Activated CD4-positive, alpha-beta T cell treated with anti-CD3 and anti-CD28 coated beads, Interleukin-2, amount 10 ng/mL, durations not matched to agents 7 days and 5 days (primary cell): ENCODE measurements around the gene LAP3. TPM values are rescaled to one million over a fixed set of nuclear protein-coding genes. Genes with fewer than 3 reads are reported as not detected.
"Not testable (repeated sequence)": the region's sequence is repeated elsewhere in the genome, so short reads cannot be mapped to it uniquely, and the experiment has no call there.

Source experiments
- CTCF ChIA-PET: fragments of 350-600 bp; sonication (Branson Sonifier 250); formaldehyde crosslinking; loops from one replicate; lab custom pipeline; 2021; ENCODE audit warnings: antibody characterized with exemption; lab: Charles Lee
- POLR2A ChIA-PET: fragments of 350-600 bp; sonication (Branson Sonifier 250); formaldehyde crosslinking; loops from one replicate; lab custom pipeline; 2021; ENCODE audit warnings: antibody characterized with exemption; lab: Charles Lee
- DNase-seq: peaks from one replicate; pipeline ENCODE4 v3.0.0-alpha.2; 2020
- H3K27ac Mint-ChIP-seq: one replicate; pipeline ENCODE4 v1.8.0; 2021; ENCODE audit warnings: mild to moderate bottlenecking, moderate library complexity, mixed read lengths
- H3K27me3 Mint-ChIP-seq: one replicate; pipeline ENCODE4 v1.8.0; 2021; ENCODE audit warnings: mixed read lengths
- H3K36me3 Mint-ChIP-seq: one replicate; pipeline ENCODE4 v1.8.0; 2021; ENCODE audit warnings: low read depth, mixed read lengths
- H3K4me1 Mint-ChIP-seq: one replicate; pipeline ENCODE4 v1.8.0; 2021; ENCODE audit warnings: mixed read lengths
- H3K4me3 Mint-ChIP-seq: one replicate; pipeline ENCODE4 v1.8.0; 2021; ENCODE audit warnings: mild to moderate bottlenecking, moderate library complexity, mixed read lengths
- H3K9me3 Mint-ChIP-seq: one replicate; pipeline ENCODE4 v1.8.0; 2021; ENCODE audit warnings: mixed read lengths
- total RNA-seq, 2 experiments: library from RNA; stranded (reverse); gene quantifications; one replicate each; pipeline ENCODE4 v1.2.3, GENCODE V29; 2021

LAP3 gene
- total RNA-seq, 2 experiments from 2014 or later = 142 to 149 TPM

GRCh38 chr4:17567271-17567670 is 9.7 kb upstream of the LAP3 start:
- Mint-ChIP-seq H3K36me3 (no peaks in the 10 kb centered on the region), H3K4me1 (no peaks in the 10 kb centered on the region), H3K4me3 (no peak overlapping the region), H3K27me3 (no peaks in the 10 kb centered on the region), H3K9me3 (no peaks in the 10 kb centered on the region), H3K27ac (no peak overlapping the region)
- POLR2A ChIA-PET = interaction anchor here (1.2 kb wide), 1 partner anchor 48 kb away, joined by 3 read pairs; the partner anchor contains the start of gene MED28
- CTCF ChIA-PET = interaction anchor here (0.6 kb wide), 1 partner anchor 454 kb away, joined by 3 read pairs; the partner anchor contains the start of gene LCORL
- DNase-seq = no peak

DNA sequence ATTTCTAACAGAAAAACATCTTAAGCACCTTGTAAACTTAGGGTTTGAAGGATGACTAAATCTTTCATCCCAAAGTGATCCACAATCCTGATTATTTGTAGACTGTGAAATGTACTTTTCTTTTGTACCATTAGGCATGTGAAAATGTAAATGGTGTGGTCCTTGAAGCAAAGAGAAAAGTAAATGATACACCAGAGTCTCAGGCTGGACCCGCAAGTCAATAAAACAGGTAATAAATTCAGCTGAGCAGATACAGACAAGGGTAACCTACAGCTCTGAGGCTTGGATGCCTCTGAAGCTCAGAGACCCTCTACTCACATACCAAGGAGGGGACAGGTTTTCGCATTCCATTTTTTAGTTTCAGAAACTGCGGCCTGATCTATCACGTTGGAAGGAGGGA is 2.8 kb upstream of the LAP3 start:
- POLR2A ChIA-PET = interaction anchor here (0.6 kb wide), 1 partner anchor 228 kb away, joined by 4 read pairs; no protein-coding TSS in a partner anchor
- CTCF ChIA-PET = interaction anchor here (1.0 to 1.3 kb wide), 2 partner anchors 15 to 25 kb away, joined by 3 to 4 read pairs; no protein-coding TSS in a partner anchor
- Mint-ChIP-seq H3K27ac (peak overlapping the region; percentile 62), H3K9me3 (no peaks in the 10 kb centered on the region), H3K4me3 (no peak overlapping the region), H3K36me3 (peaks cover 12% of the 10 kb centered on the region), H3K4me1 (peaks cover 19% of the 10 kb centered on the region), H3K27me3 (no peaks in the 10 kb centered on the region)
- DNase-seq = no peak

GRCh38 chr4:17575177-17575576 is 1.8 kb upstream of the LAP3 start:
- CTCF ChIA-PET, DNase-seq, H3K9me3 Mint-ChIP-seq: not testable (repeated sequence)

DNA sequence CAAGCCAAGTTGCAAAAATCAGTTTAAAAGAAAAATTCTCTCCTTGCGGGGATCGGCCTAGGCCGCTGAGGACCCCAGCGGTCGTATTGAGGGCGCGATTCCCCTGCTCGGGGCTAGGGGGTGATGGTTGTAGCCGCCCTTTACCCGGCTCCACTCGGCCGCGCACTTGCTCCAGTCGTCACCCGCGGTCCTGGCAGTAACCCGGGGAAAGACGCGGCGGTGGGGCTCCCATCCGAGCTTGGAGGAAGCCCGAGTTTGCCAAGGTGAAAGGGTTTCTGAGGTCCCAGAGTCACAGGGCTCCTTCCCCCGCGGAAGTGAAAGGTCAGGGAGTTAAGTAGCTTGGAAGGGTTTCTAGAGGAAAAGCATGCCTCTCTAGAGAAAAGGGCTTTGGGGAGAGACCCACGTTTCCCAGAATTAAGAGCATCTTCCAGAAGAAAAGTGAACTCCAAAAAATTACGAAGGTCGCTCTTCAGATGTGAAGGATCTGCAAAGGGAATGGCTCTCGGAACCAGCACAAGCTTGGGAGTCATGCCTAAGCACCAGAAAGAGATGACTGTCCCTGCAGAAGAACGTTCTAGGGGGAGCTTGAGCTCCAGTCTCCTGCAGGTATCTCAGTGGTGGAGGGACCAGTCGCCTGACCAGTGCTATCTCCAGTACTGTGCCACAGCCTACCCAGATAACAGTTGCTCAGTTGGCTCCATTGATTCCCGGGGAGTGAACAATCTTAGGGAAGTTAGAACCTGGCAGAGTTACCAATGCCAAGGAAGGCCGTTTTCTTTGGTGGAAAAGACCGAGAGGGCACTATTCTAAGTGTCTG is 875 bp downstream of the LAP3 start:
- H3K9me3 Mint-ChIP-seq = no peaks in the 10 kb centered on the region
- H3K27ac Mint-ChIP-seq = peak overlapping the region; percentile 99
- H3K36me3 Mint-ChIP-seq = peaks cover 41% of the 10 kb centered on the region
- H3K4me3 Mint-ChIP-seq = peak overlapping the region; percentile 86
- DNase-seq = peak; percentile 40
- CTCF ChIA-PET = interaction anchor here (1.0 to 1.3 kb wide), 4 partner anchors 17 to 243 kb away, joined by 3 to 6 read pairs (median 4); partner anchors contain the start of gene MED28
- POLR2A ChIA-PET = interaction anchor here (2.4 kb wide), 1 partner anchor 37 kb away, joined by 15 read pairs; the partner anchor contains the start of gene MED28
- no peaks in the 10 kb centered on the region for H3K27me3 Mint-ChIP-seq
- H3K4me1 Mint-ChIP-seq = peaks cover 46% of the 10 kb centered on the region

More at GRCh38 chr4:17575177-17575576, 1.8 kb upstream of the LAP3 start:
- H3K4me3 Mint-ChIP-seq, H3K27me3 Mint-ChIP-seq, POLR2A ChIA-PET: not testable (repeated sequence)
- peaks cover 28% of the 10 kb centered on the region for H3K4me1 Mint-ChIP-seq
- peaks cover 20% of the 10 kb centered on the region for H3K36me3 Mint-ChIP-seq
- H3K27ac Mint-ChIP-seq = peak overlapping the region; percentile 25

GRCh38 chr4:17578482-17578891 is 1.5 kb downstream of the LAP3 start:
- Mint-ChIP-seq H3K27ac (peak overlapping the region; percentile 99), H3K27me3 (no peaks in the 10 kb centered on the region), H3K4me1 (peaks cover 48% of the 10 kb centered on the region), H3K4me3 (peak overlapping the region; percentile 86), H3K36me3 (peaks cover 46% of the 10 kb centered on the region), H3K9me3 (no peaks in the 10 kb centered on the region)
- ChIA-PET POLR2A (interaction anchor here (2.4 kb wide), 1 partner anchor 36 kb away, joined by 15 read pairs; the partner anchor contains the start of gene MED28), CTCF (interaction anchor here (0.6 to 1.3 kb wide), 5 partner anchors 16 to 243 kb away, joined by 3 to 6 read pairs (median 3); partner anchors contain the start of gene MED28)
- DNase-seq = peak; percentile 26

DNA sequence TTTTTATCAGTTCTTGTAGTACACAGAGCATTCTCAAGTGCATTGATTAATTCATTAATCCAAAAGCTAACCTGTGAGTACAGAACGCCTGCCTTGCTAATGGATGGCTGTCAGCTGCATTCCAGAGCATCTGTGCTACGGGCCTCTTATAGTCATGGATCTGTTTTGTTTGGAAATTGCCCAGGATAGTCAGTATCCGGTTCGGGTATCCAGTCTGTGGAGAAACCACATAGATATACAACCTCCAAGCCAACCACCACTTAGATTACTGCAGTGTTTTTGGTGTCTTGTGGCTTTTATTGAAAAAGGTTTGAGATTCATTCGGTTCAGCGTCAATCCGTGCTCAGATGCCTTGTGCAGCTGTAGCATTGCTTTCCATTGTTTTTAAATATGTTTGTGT is 4.0 kb downstream of the LAP3 start:
- Mint-ChIP-seq H3K4me1 (peaks cover 46% of the 10 kb centered on the region), H3K4me3 (no peak overlapping the region), H3K27me3 (no peaks in the 10 kb centered on the region), H3K27ac (peak overlapping the region; percentile 46), H3K9me3 (no peaks in the 10 kb centered on the region), H3K36me3 (peaks cover 69% of the 10 kb centered on the region)
- ChIA-PET POLR2A (no interaction called here), CTCF (no interaction called here)
- no peak for DNase-seq

DNA sequence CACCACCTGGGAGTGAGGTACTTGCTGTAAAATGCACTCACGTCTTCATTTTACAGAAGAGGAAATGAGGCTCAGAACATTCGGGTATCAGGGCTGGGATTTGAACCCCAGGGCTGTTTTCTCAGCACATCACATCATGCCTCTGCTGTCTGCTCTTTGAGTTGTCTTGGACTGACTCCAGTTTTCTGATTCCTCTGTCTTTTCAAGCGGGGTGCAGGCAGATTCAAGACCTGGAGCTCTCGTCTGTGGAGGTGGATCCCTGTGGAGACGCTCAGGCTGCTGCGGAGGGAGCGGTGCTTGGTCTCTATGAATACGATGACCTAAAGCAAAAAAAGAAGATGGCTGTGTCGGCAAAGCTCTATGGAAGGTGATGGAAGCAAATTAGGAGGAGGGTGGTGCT is 6.3 kb downstream of the LAP3 start:
- peaks cover 42% of the 10 kb centered on the region for H3K4me1 Mint-ChIP-seq
- peaks cover 81% of the 10 kb centered on the region for H3K36me3 Mint-ChIP-seq
- POLR2A ChIA-PET = no interaction called here
- no peak overlapping the region for H3K27ac Mint-ChIP-seq
- H3K9me3 Mint-ChIP-seq = no peaks in the 10 kb centered on the region
- CTCF ChIA-PET = interaction anchor here (0.9 to 1.8 kb wide), 3 partner anchors 12 to 26 kb away, joined by 3 to 4 read pairs (median 3); no protein-coding TSS in a partner anchor
- H3K27me3 Mint-ChIP-seq = no peaks in the 10 kb centered on the region
- no peak for DNase-seq
- H3K4me3 Mint-ChIP-seq = no peak overlapping the region

DNA sequence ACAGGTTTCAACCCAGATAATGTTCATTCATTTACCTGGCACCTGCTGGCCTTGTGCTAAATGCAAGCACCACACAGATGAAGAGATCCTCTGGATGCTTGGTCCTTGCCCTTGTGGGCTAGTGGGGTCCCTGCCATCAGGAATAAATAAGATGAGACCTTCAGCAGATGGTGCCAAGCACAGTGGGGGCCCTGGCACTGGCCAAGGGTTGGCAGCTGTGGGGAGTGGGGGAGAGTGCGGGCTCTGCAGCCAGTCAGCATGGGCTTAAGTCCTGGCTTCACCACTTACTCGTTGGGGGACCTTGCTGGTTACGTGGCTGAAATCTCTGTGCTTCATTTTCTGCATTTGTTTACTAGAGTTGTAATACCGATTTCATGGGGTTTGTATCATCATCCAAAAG is 6.9 kb downstream of the LAP3 start:
- peaks cover 38% of the 10 kb centered on the region for H3K4me1 Mint-ChIP-seq
- H3K27ac Mint-ChIP-seq = no peak overlapping the region
- CTCF ChIA-PET = interaction anchor here (0.6 to 1.8 kb wide), 4 partner anchors 11 to 1889 kb away, joined by 3 to 4 read pairs (median 3); no protein-coding TSS in a partner anchor
- peaks cover 79% of the 10 kb centered on the region for H3K36me3 Mint-ChIP-seq
- H3K27me3 Mint-ChIP-seq = no peaks in the 10 kb centered on the region
- H3K9me3 Mint-ChIP-seq = no peaks in the 10 kb centered on the region
- no peak for DNase-seq
- no peak overlapping the region for H3K4me3 Mint-ChIP-seq
- POLR2A ChIA-PET = no interaction called here

- Mint-ChIP-seq H3K36me3 (peaks cover 77% of the 10 kb centered on the region), H3K27me3 (no peaks in the 10 kb centered on the region), H3K4me1 (peaks cover 32% of the 10 kb centered on the region), H3K27ac (peak overlapping the region; percentile 57), H3K9me3 (no peaks in the 10 kb centered on the region), H3K4me3 (no peak overlapping the region)
- ChIA-PET CTCF (interaction anchor here (1.8 kb wide), 1 partner anchor 19 kb away, joined by 3 read pairs; no protein-coding TSS in a partner anchor), POLR2A (no interaction called here)
- no peak for DNase-seq
These were observed 7.7 kb downstream of the LAP3 start for GRCh38 chr4:17584521-17585213.

- CTCF ChIA-PET = interaction anchor here (0.8 kb wide), 1 partner anchor 28 kb away, joined by 3 read pairs; the partner anchor contains the start of gene MED28
- peaks cover 69% of the 10 kb centered on the region for H3K36me3 Mint-ChIP-seq
These were observed 10.3 kb downstream of the LAP3 start for GRCh38 chr4:17587094-17587822.

GRCh38 chr4:17589355-17589754 is 12.4 kb downstream of the LAP3 start:
- H3K4me1 Mint-ChIP-seq = peaks cover 18% of the 10 kb centered on the region

More at GRCh38 chr4:17587094-17587822, 10.3 kb downstream of the LAP3 start:
- H3K4me1 Mint-ChIP-seq = peaks cover 17% of the 10 kb centered on the region
- POLR2A ChIA-PET = interaction anchor here (0.7 kb wide), 1 partner anchor 45 kb away, joined by 3 read pairs; no protein-coding TSS in a partner anchor
- no peak overlapping the region for H3K4me3 Mint-ChIP-seq
- no peak for DNase-seq
- H3K27ac Mint-ChIP-seq = no peak overlapping the region
- no peaks in the 10 kb centered on the region for H3K27me3 Mint-ChIP-seq
- H3K9me3 Mint-ChIP-seq = no peaks in the 10 kb centered on the region

More at GRCh38 chr4:17589355-17589754, 12.4 kb downstream of the LAP3 start:
- no peak overlapping the region for H3K27ac Mint-ChIP-seq
- peaks cover 62% of the 10 kb centered on the region for H3K36me3 Mint-ChIP-seq
- POLR2A ChIA-PET = no interaction called here
- H3K4me3 Mint-ChIP-seq = no peak overlapping the region
- CTCF ChIA-PET = no interaction called here
- no peaks in the 10 kb centered on the region for H3K27me3 Mint-ChIP-seq
- no peaks in the 10 kb centered on the region for H3K9me3 Mint-ChIP-seq
- DNase-seq = no peak
